C4-2B (cell line): Measurements from ENCODE around the gene SDS.

Experiments used
- CTCF ChIP-seq: fragments of 450-650 bp; conservative IDR thresholded peaks from 2 replicates; pipeline ENCODE4 v1.5.1; 2017; ENCODE audit warnings: mild to moderate bottlenecking
- ZFX ChIP-seq: fragments of 450-650 bp; IDR thresholded peaks from 2 replicates; pipeline ENCODE4 v1.6.1; 2017

- no peak for TF ChIP-seq CTCF
- no peak for TF ChIP-seq ZFX
Observed at GRCh38 chr12:113364698-113365097, 39.0 kb downstream of the SDS start.
